ENCODE results near the gene FCRL5. TPM values are rescaled to one million over a fixed set of nuclear protein-coding genes. Genes with fewer than 3 reads are reported as not detected.

The FCRL5 gene
- total RNA-seq, 1 experiment from 2014 or later = not detected

DNA sequence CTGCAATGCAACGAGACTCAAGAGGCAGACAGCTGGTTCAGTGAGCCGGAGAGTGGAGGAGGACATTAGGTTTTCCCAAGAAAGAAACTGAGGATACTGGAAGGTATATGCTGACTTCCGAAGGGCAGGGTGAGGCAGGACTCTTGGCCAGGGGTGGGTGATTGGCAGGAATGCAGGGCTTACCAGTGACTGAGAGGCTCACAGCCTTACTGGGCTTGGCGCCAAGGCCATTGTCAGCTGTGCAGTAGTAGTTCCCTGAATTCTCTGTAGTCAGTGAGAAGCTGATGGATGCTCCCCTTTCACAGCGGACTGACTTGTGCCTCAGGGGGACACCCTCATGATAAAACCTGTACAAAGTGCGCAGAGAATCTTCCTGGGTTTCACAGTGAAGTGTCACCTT, 9.6 kb downstream of the FCRL5 start:
- H3K9me3 ChIP-seq (ENCODE audit: low read depth, low read length, poor library complexity, severe bottlenecking) = no peaks in the 10 kb centered on the region
- H3K4me1 ChIP-seq (ENCODE audit: insufficient read depth, low read length, poor library complexity, severe bottlenecking) = no peaks in the 10 kb centered on the region
- POLR2A ChIA-PET (ENCODE audit: low non-redundant PET) = no interaction called here
- CTCF ChIA-PET = no interaction called here
- peaks cover 46% of the 10 kb centered on the region for H3K27me3 ChIP-seq (replicated peaks; ENCODE audit: insufficient read depth, low read depth, low read length, poor library complexity)
- peak; percentile 28 for DNase-seq (ENCODE audit: low spot score)
- H3K36me3 ChIP-seq (ENCODE audit: insufficient read depth, low read length, poor library complexity, severe bottlenecking) = no peaks in the 10 kb centered on the region
- intact Hi-C loops (cut with micrococcal nuclease; ENCODE audit: unreplicated experiment) = no loop called here
- H3K4me3 ChIP-seq (ENCODE audit: low read depth, low read length, poor library complexity, severe bottlenecking) = no peak overlapping the region
- H3K27ac ChIP-seq (ENCODE audit: low read depth, low read length, poor library complexity, severe bottlenecking) = no peak overlapping the region
- no peak for TF ChIP-seq EZH2 (IDR thresholded peaks at IDR 0.05; ENCODE audit: borderline replicate concordance, low read depth, low read length, poor library complexity, severe bottlenecking)
- TF ChIP-seq, protein P1, sequence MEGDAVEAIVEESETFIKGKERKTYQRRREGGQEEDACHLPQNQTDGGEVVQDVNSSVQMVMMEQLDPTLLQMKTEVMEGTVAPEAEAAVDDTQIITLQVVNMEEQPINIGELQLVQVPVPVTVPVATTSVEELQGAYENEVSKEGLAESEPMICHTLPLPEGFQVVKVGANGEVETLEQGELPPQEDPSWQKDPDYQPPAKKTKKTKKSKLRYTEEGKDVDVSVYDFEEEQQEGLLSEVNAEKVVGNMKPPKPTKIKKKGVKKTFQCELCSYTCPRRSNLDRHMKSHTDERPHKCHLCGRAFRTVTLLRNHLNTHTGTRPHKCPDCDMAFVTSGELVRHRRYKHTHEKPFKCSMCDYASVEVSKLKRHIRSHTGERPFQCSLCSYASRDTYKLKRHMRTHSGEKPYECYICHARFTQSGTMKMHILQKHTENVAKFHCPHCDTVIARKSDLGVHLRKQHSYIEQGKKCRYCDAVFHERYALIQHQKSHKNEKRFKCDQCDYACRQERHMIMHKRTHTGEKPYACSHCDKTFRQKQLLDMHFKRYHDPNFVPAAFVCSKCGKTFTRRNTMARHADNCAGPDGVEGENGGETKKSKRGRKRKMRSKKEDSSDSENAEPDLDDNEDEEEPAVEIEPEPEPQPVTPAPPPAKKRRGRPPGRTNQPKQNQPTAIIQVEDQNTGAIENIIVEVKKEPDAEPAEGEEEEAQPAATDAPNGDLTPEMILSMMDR (conservative IDR thresholded peaks at IDR 0.05; ENCODE audit: low read depth, low read length) = no peak
- BruUV-seq (replicated peaks) = no TSS peak

DNA sequence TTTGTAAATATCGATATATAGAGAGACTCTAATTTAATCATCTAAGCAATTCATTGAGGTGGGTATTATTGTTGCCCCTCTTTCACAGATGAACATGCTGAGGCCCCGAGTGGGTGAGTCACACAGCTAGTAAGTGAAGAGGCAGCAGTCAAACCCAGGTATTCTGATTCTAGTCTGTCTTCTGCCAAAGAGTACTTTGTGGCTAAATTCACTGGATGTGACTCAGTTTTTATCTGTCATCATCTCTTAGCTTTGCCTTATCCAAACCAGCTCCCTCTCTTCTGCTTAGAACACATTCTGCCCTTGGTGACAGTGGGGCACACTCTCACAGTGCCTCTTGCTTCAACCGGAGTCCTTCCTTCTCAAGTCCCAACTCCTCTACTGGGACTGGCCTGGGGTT, 11.5 kb downstream of the FCRL5 start:
- H3K36me3 ChIP-seq (ENCODE audit: insufficient read depth, low read length, poor library complexity, severe bottlenecking) = no peaks in the 10 kb centered on the region
- POLR2A ChIA-PET (ENCODE audit: low non-redundant PET) = no interaction called here
- H3K4me3 ChIP-seq (ENCODE audit: low read depth, low read length, poor library complexity, severe bottlenecking) = no peak overlapping the region
- H3K4me1 ChIP-seq (ENCODE audit: insufficient read depth, low read length, poor library complexity, severe bottlenecking) = no peaks in the 10 kb centered on the region
- TF ChIP-seq, protein P1 (conservative IDR thresholded peaks at IDR 0.05; ENCODE audit: low read depth, low read length) = no peak
- no peak for TF ChIP-seq EZH2 (IDR thresholded peaks at IDR 0.05; ENCODE audit: borderline replicate concordance, low read depth, low read length, poor library complexity, severe bottlenecking)
- peaks cover 38% of the 10 kb centered on the region for H3K27me3 ChIP-seq (replicated peaks; ENCODE audit: insufficient read depth, low read depth, low read length, poor library complexity)
- no peak for DNase-seq (ENCODE audit: low spot score)
- CTCF ChIA-PET = no interaction called here
- H3K27ac ChIP-seq (ENCODE audit: low read depth, low read length, poor library complexity, severe bottlenecking) = no peak overlapping the region
- BruUV-seq (replicated peaks) = no TSS peak
- no peaks in the 10 kb centered on the region for H3K9me3 ChIP-seq (ENCODE audit: low read depth, low read length, poor library complexity, severe bottlenecking)
- intact Hi-C loops (cut with micrococcal nuclease; ENCODE audit: unreplicated experiment) = no loop called here

DNA sequence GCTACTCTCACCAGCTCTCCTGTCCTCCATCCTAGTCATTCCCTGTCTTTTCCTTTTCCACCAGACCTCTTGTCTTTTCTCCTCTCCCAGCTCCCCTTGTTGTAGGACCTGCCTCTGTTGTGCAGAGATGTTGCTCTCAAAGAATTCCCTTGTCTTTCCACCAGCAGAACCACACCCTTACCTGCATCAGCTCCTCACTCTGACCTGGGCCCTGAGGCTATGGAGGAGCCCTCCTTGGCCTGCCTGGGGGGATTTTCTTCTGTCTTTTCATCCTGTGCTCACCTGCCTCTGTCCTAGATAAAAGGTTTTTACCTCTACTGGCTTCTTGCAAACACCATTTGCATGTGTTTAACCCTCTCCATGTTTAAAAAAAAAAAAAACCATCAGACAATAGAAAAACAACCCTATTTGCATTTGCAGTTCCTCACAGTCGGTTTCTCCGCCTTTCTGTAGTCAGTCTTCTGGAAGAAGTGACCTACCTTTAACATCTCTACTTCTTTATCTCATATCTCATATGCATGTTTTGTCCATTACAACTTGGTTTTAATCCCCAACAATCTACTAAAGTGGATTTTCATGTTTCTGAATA, 12.1 kb downstream of the FCRL5 start:
- no TSS peak for BruUV-seq (replicated peaks)
- intact Hi-C loops (cut with micrococcal nuclease; ENCODE audit: unreplicated experiment) = no loop called here
- H3K4me3 ChIP-seq (ENCODE audit: low read depth, low read length, poor library complexity, severe bottlenecking) = no peak overlapping the region
- CTCF ChIA-PET = no interaction called here
- no peak overlapping the region for H3K27ac ChIP-seq (ENCODE audit: low read depth, low read length, poor library complexity, severe bottlenecking)
- H3K36me3 ChIP-seq (ENCODE audit: insufficient read depth, low read length, poor library complexity, severe bottlenecking) = no peaks in the 10 kb centered on the region
- no peaks in the 10 kb centered on the region for H3K4me1 ChIP-seq (ENCODE audit: insufficient read depth, low read length, poor library complexity, severe bottlenecking)
- H3K27me3 ChIP-seq (replicated peaks; ENCODE audit: insufficient read depth, low read depth, low read length, poor library complexity) = peaks cover 34% of the 10 kb centered on the region
- DNase-seq (ENCODE audit: low spot score) = no peak
- TF ChIP-seq EZH2 (IDR thresholded peaks at IDR 0.05; ENCODE audit: borderline replicate concordance, low read depth, low read length, poor library complexity, severe bottlenecking) = no peak
- TF ChIP-seq, protein P1 (conservative IDR thresholded peaks at IDR 0.05; ENCODE audit: low read depth, low read length) = no peak
- POLR2A ChIA-PET (ENCODE audit: low non-redundant PET) = no interaction called here
- no peaks in the 10 kb centered on the region for H3K9me3 ChIP-seq (ENCODE audit: low read depth, low read length, poor library complexity, severe bottlenecking)
